Measurements from ENCODE around the gene RSPH6A. TPM values are rescaled to one million over a fixed set of nuclear protein-coding genes. Genes with fewer than 3 reads are reported as not detected.

RSPH6A gene
- polyA plus RNA-seq, 1 of the 3 experiments (the other 2 are of a cell fraction) = 0.02 TPM

- Histone ChIP-seq H2AFZ (ENCODE audit: low read depth) (no peak overlapping the region), H3K36me3 (replicated peaks in 1 of 2; ENCODE audit: control insufficient read depth in 1 of 2, insufficient read depth in 2 of 2, low read length in 1 of 2) (peaks cover 25 to 54% of the 10 kb centered on the region in 2 experiments), H3K4me1 (ENCODE audit: control insufficient read depth in 1 of 2, insufficient read depth in 2 of 2, low read depth in 1 of 2, low read length in 1 of 2) (peaks cover 5 to 12% of the 10 kb centered on the region in 2 experiments; a peak in 3 of 4 replicates), H3K4me2 (no peak overlapping the region), H3K4me3 (ENCODE audit: low read depth in 2 of 2, low read length in 1 of 2) (no peak overlapping the region), H3K27me3 (ENCODE audit: insufficient read depth) (no peaks in the 10 kb centered on the region), H3K79me2 (ENCODE audit: insufficient read depth) (peaks cover 5% of the 10 kb centered on the region; the same call in 1 of the 2 replicates), H3F3A (replicated peaks; ENCODE audit: insufficient read depth) (peaks cover 52% of the 10 kb centered on the region), H3K9ac (no peak overlapping the region), H3K9me2 (no peaks in the 10 kb centered on the region), H3K27ac (ENCODE audit: low read depth in 2 of 2, low read length in 1 of 2) (no peak overlapping the region), H3K9me3 (no peaks in the 10 kb centered on the region), H4K20me1 (ENCODE audit: insufficient read depth) (peaks cover 13% of the 10 kb centered on the region; the same call in 1 of the 2 replicates)
- DNase-seq = no peak
- ChIA-PET CTCF (no interaction called here), POLR2A (no interaction called here)
- WGBS (ENCODE audit: low lambda C conversion rate) = 92% methylated on average over 9 of the region's 9 CpGs
- TF ChIP-seq USF1 (IDR thresholded peaks at IDR 0.05; ENCODE audit: borderline replicate concordance, low read depth) (no peak), MAX (IDR thresholded peaks at IDR 0.05; ENCODE audit: low read depth) (no peak), RAD21 (IDR thresholded peaks at IDR 0.05; ENCODE audit: low read length) (no peak), FOSL2 (IDR thresholded peaks at IDR 0.05; ENCODE audit: borderline replicate concordance, low read depth) (no peak)
Observed at GRCh38 chr19:45774765-45775164, 40.3 kb downstream of the RSPH6A start.

- POLR2A ChIA-PET = no interaction called here
- Histone ChIP-seq H3K9me2 (no peaks in the 10 kb centered on the region), H3K36me3 (replicated peaks in 1 of 2; ENCODE audit: control insufficient read depth in 1 of 2, insufficient read depth in 2 of 2, low read length in 1 of 2) (peaks cover 18 to 44% of the 10 kb centered on the region in 2 experiments), H3K27me3 (ENCODE audit: insufficient read depth) (no peaks in the 10 kb centered on the region), H2AFZ (ENCODE audit: low read depth) (no peak overlapping the region), H3K27ac (ENCODE audit: low read depth in 2 of 2, low read length in 1 of 2) (no peak overlapping the region), H3K9ac (no peak overlapping the region), H3K9me3 (no peaks in the 10 kb centered on the region), H3K4me2 (no peak overlapping the region), H3K4me1 (ENCODE audit: control insufficient read depth in 1 of 2, insufficient read depth in 2 of 2, low read depth in 1 of 2, low read length in 1 of 2) (peaks cover 8 to 13% of the 10 kb centered on the region in 2 experiments; a peak in 3 of 4 replicates), H3F3A (replicated peaks; ENCODE audit: insufficient read depth) (peaks cover 58% of the 10 kb centered on the region), H3K4me3 (ENCODE audit: low read depth in 2 of 2, low read length in 1 of 2) (no peak overlapping the region), H4K20me1 (ENCODE audit: insufficient read depth) (peaks cover 12% of the 10 kb centered on the region; the same call in 1 of the 2 replicates), H3K79me2 (ENCODE audit: insufficient read depth) (no peaks in the 10 kb centered on the region)
- TF ChIP-seq EP300 (IDR thresholded peaks at IDR 0.05; ENCODE audit: borderline replicate concordance in 1 of 2, low read depth in 1 of 2, low read length in 1 of 2) (0 out of 4 replicates have a peak, but pooled peaks of 1 of the 2 experiments have one; percentile 19), PBX3 (IDR thresholded peaks at IDR 0.05) (no peak), RXRA (IDR thresholded peaks at IDR 0.05; ENCODE audit: borderline replicate concordance, low read depth) (no peak), GATA2 (CRISPR knock-in tag; IDR thresholded peaks at IDR 0.05) (peak; percentile 66), USF1 (IDR thresholded peaks at IDR 0.05; ENCODE audit: borderline replicate concordance, low read depth) (no peak), RAD21 (IDR thresholded peaks at IDR 0.05; ENCODE audit: low read length) (no peak), RCOR1 (IDR thresholded peaks at IDR 0.05; ENCODE audit: low read length) (peak; percentile 83; the same call in 1 of the 2 replicates), EZH2phosphoT487 (IDR thresholded peaks at IDR 0.05; ENCODE audit: borderline replicate concordance, low read depth) (no peak), MXI1 (IDR thresholded peaks at IDR 0.05; ENCODE audit: low read depth, low read length) (peak; percentile 33; the same call in 1 of the 2 replicates), MEF2A (IDR thresholded peaks at IDR 0.05; ENCODE audit: borderline replicate concordance, low read depth) (no peak), ELF1 (IDR thresholded peaks at IDR 0.05) (no peak)
- 76% methylated on average over 2 of the region's 2 CpGs for WGBS (ENCODE audit: low lambda C conversion rate)
- CTCF ChIA-PET = interaction anchor here (1.0 to 5.9 kb wide), 8 partner anchors 9 to 304 kb away, joined by 3 to 100 read pairs (median 3); partner anchors contain the start of genes DMPK and IRF2BP1
- no peak for DNase-seq
Observed at GRCh38 chr19:45773384-45773783, 41.7 kb downstream of the RSPH6A start.
